ENCODE results near the gene C2CD4D.

GRCh38 chr1:151864411-151864810 lies 24.8 kb upstream of the C2CD4D start:
- no peak for TF ChIP-seq EZH2 (IDR thresholded peaks at IDR 0.05; ENCODE audit: borderline replicate concordance, low read depth, low read length, poor library complexity, severe bottlenecking)
- TF ChIP-seq, protein P1, sequence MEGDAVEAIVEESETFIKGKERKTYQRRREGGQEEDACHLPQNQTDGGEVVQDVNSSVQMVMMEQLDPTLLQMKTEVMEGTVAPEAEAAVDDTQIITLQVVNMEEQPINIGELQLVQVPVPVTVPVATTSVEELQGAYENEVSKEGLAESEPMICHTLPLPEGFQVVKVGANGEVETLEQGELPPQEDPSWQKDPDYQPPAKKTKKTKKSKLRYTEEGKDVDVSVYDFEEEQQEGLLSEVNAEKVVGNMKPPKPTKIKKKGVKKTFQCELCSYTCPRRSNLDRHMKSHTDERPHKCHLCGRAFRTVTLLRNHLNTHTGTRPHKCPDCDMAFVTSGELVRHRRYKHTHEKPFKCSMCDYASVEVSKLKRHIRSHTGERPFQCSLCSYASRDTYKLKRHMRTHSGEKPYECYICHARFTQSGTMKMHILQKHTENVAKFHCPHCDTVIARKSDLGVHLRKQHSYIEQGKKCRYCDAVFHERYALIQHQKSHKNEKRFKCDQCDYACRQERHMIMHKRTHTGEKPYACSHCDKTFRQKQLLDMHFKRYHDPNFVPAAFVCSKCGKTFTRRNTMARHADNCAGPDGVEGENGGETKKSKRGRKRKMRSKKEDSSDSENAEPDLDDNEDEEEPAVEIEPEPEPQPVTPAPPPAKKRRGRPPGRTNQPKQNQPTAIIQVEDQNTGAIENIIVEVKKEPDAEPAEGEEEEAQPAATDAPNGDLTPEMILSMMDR (conservative IDR thresholded peaks at IDR 0.05; ENCODE audit: low read depth, low read length): no peak
